Kidney tubule cell (primary cell): ENCODE results near the gene MAN1C1.

Experiments
- DNase-seq: peaks from one replicate; pipeline ENCODE4 v3.0.0-alpha.2; 2018; ENCODE audit warnings: low spot score

Gene MAN1C1

DNA sequence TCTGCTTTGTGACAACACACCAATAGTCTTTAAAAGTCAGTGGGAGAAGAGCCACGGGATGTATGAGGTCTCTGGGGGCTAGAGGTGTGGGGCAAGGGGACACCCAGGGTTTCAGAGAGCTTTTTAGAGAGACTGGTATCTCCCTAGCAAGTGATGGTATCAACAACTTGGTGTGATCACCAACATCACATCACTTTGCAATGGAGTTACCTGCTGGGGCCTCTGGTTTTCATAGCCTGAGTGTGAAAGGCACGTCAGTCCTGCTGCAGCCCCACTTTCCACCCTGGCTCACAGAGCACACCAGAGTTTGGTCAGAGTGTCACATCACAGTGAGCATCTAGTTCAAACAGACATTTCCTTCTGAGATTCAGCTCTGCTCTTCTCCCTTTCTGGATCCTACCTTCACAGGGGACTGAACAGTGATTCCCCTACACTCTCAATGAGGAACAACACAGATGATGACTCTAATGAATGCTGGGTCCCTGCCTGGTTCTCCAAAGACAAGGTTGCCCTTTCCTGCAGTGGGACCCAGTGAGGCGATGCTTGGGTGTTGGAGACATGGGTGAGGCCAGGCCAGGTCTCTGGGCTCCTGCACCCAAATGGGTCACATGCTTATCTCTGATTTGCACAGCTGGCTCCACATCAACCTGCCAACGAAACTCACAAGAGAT is 2.0 kb upstream of the MAN1C1 start:
- DNase-seq = no peak

DNA sequence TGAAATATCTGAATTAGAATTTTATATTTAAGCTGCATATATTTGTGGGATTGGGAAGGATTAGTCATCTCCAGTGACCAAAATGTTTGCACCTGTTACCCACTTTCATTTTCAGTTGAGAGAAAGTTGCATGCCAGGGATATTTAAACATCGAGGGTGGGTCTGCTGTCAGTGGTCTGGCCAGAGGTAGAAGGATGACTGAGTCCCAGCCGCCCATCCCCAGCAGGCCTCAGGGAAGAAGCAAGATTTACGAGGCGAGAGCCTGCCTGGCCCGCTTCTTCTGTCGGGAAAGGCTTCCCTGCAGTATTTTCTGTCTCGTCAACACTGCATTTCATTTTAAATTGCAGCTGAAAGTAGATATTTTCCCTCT is 1.4 kb upstream of the MAN1C1 start:
- DNase-seq = no peak

DNA sequence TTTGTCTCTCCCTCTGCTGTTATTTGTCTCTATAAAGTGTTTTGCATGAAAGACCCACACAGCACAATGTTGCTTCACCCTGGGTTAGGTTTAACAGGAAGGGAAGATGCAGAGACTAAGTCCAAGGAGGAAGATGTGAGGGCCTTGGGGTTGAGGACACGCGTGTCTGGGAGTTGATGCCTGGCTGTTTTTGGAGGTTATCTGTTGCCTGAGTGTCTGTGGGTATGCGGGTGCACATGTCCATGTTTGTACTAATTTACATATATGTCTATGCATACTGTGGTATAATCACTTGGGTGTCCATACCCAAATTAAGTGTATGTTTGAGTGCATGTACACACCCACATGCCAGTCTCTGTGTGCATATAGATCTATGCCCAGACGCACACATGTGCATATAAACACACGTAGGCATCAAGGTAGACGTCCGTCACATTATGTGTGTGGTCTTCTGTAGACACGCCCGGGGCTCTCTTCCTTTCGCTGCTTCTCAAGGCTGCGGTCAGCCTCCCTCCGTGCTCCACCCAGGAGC is 962 bp upstream of the MAN1C1 start:
- DNase-seq = no peak

DNA sequence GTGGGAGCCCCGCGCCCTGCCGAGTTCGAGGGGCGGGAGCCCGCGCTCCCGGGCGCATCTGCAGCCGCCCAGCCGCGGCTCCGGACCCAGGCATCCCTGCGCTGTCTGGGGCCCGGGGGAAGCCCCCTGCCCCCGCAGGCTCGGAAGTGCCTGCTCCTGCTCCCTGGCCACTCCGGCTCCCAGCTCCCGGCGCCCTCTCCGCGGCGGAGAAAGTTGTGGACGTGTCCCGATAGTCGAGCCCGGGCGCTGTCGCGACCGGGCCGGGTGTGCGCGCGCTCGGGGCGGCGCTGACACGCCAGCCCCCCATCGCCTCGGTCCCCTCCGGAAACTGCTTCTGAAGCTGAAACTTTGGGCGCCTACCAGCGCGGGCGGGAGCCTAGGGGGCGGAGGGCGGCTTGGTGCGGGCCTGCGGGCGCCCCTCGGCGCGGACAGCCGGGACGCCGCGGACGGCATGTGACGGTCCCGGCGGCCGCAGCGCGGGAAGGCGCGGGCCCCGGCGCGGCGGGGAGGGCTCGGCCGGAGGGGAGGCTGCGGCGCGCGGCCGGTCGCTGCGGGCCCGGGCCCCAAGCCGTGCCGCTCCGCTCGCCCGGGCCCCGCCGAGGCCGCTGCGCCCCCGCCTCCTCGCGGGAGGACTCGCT is 515 bp downstream of the MAN1C1 start:
- no peak for DNase-seq

DNA sequence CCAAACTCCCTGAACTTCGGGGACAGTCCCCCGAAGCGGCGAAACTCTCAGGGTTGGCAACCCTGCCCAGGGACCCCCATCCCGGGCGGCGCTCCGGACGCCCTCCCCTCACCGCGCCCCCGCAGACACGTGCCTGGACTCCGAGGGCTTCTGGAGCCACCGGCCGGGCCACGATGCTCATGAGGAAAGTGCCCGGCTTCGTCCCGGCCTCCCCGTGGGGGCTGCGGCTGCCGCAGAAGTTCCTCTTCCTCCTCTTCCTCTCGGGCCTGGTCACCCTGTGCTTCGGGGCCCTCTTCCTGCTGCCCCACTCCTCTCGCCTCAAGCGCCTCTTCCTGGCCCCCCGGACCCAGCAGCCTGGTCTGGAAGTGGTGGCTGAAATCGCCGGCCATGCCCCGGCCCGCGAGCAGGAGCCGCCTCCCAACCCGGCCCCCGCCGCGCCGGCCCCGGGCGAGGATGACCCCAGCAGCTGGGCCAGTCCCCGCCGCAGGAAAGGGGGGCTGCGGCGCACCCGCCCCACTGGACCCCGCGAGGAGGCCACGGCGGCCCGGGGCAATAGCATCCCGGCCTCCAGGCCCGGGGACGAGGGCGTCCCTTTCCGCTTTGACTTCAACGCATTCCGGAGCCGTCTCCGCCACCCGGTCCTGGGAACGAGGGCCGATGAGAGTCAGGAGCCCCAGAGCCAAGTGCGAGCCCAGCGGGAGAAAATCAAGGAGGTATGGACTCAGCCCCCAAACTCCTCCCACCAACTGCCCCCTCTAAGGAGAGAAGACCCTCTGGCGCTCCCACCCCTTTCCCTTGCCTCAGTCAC is 1.2 kb downstream of the MAN1C1 start:
- DNase-seq = no peak

DNA sequence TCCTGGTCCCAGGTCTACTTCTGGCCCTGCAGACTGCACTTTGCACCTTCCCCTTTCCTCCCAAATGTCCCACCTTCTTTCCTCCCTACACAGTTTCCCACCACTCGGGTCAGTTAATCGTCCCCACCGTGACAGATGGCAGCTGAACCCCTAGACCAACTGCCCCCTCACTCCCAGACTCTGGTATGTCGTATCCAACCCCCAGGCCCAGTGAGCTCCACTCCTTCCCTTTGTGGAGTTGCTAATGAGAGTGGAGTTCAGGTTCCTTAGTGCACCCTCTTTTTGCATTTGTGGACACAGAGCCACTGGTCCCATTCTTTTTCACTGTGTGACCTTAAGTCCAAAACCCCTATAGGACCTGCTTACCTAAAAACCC is 1.8 kb downstream of the MAN1C1 start:
- DNase-seq = no peak

DNA sequence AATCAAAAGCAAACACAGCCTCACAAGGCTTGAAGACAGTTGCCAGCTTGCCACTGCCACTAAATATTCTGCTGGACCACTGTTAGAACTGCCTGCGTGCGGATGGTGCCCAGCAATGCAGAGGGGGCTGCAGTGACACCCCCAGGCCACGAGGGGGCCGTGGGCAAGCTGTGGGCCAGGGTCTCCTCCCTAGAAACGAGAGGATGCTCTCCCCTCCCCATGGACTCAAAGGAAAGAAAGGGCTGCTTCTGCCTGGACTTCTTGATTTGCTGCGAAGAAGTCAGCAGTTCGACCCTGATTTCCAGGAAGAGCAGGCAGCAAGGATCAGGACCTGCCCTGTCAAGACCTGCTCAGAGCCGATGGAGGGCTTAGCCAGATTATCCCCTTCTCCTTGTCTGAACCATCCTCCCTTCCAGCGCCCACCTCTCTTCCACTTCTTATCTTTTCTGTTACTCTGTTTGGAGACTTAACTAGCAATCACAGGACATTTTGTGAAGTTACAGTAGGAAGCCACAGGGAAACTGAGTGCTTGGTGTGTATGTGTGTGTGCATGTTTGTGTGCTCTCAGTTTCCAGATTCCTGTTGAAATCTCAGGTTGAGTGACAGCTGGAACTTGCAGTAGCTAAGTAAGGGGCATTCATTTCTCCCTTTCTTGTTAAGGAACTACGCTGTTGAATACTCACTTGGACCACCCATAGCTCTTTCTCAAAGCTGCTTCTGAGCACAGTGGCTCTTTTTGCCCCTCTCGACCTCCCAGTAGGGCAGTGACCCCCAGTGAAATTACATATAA is 2.7 kb downstream of the MAN1C1 start:
- DNase-seq = peak; percentile 10

DNA sequence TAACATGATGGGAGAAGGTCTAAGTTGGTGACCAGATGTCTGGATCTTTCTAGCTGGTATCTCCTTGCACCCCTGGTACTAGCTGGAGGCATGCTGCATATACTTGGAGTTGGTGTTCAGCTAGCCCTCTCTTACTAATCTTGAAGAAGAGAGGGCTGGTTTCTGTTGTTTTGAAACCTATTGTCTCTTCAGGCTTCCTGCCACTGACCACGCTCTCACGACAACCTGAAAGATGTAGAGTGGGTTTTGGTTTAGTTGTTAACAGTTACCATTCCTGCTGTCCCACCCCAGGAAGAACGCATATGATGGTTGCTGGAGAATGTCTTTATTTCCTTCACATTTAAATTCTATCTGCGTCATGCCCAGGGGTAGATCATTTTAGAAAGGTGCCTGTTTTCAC is 3.6 kb downstream of the MAN1C1 start:
- no peak for DNase-seq

DNA sequence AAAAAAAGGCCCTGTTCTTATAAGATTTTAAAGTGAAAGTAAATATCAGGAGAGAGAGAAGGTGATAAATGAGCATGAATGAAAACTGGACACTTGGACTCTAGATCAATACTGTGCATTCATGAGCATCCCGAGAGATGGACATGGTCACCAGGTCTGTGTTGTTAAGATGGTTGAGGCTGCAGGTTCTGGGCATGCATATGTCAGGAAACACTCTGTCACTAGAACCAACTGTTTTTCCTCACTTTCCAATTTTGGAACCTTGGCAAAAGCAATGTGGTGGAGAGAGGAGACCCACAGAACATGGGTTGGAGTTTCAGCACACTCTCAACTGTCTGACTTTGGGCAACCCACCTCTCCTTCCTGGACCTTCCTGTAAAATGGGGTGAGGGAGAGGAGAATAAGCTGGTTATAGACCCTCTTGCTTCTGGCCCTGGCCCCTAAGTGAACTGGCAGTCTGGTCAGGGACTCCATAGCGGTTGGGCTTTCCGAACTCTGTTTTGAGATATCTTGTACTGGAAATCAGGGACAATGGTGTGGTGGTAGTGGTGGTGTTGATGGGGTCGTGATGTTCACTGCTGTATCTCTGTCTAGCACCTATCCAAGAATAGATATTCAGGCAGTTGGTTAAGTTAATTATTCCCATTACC is 4.2 kb downstream of the MAN1C1 start:
- no peak for DNase-seq

DNA sequence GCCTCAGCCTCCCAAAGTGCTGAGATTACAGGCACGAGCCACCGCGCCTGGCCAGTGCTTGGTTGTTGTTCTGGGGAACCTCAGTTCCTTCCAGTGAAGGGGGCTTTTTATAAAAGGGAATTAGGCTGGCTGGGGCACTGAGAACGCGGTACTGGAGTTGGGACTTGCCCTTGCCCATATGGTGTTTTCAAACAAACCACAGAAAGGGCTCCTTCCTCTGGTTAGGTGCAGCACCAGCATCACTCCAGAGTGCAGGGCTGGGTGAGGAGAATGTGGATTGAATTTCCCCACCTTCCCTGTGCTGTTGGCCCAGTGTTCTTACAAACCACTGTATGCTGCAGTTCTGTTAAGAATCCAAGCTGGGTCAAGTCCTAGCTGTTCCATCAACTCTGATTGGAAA is 5.3 kb downstream of the MAN1C1 start:
- DNase-seq = no peak

DNA sequence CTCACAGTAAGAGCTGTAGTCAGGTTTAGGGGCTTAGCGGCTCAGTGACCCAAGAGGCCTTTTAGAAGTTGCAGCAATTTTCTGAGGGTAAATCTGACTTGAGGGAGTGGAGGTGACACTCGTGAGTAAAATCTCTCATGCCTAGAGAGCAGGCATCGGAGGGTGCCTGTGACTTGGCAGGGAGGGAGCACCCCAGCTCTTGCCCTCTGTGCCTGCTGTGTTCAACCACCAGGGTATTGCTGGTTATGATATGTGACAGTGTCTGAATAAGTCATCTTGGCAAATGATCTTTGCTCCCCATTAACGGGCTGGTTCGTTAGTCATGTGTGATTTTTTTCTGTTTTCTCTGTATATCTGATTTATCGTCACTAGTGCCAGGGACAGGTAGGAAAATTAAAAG is 5.9 kb downstream of the MAN1C1 start:
- no peak for DNase-seq

DNA sequence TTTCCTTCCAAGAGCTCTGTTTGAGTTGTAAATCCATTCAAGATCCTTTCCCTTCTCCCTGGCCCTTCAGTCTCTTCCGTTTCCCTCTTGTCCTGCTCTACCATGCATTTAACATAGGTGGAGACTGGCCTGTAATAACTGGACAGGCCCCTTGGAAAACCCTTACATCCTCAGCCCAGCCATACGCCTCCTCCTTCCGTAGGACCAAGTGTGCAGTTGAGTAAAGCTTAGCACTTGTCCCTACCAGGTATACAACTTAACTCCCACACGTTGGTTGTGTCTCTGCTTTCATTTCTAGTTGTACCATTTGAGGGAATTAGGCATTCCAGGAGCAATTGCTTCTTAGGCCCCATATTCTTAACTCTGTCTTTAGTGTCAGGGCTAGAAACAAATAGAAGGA is 6.4 kb downstream of the MAN1C1 start:
- no peak for DNase-seq

DNA sequence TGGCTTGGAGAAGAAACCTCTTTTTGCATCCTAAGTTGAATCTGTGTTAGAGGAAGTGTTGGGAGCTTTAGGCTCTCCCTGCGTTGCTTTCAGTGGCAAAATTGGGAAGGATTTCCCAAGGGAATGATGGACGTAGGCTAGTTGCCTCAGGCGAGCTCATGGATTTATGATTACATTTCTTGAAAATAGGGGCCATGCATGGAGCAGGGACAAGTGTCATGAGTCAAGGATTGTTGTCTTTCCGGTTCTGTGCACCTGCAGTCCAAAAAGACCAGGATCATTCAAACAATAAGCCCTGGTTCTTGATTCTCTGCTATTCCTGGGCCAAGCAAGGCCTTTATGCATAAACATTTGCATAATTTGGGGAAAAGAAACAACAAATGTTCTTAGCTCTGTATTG is 7.1 kb downstream of the MAN1C1 start:
- no peak for DNase-seq

DNA sequence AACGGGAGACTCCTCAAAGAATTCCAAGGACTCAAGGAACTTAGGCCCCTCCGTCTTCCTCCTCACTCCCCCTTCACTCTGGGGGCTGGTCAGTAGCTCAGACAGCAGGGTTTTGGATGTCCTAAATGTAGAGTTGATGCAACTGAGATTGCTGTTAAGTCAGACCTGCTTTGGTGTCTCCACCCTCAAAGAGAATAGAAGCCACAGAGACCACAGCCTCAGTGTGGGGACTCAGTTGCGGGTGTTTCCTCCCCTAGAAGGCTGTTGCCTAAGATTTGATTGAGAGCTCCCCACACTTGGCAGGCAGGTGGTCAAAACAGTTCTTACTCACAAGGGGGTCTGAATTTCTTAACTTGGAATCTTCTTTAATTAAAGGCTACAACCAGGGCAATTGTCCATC is 7.6 kb downstream of the MAN1C1 start:
- no peak for DNase-seq

DNA sequence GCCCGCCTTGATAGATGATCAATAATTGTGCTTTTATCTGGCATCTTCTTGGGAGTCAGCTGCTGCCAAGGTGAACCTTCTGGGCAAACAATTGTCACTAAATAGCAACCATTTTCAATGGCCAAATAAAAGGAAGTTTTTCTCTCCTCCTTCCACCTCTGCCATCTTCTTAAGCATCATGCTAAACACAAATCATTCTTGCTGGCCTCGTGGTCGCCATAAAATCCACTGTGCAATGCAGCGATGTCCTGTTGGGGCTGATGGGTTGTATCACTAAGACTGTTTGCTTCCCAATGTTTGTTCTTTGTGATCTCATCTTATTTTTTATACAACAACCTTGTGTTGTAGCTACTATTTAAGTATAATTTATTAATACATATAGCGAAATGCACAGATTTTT is 8.0 kb downstream of the MAN1C1 start:
- DNase-seq = no peak

DNA sequence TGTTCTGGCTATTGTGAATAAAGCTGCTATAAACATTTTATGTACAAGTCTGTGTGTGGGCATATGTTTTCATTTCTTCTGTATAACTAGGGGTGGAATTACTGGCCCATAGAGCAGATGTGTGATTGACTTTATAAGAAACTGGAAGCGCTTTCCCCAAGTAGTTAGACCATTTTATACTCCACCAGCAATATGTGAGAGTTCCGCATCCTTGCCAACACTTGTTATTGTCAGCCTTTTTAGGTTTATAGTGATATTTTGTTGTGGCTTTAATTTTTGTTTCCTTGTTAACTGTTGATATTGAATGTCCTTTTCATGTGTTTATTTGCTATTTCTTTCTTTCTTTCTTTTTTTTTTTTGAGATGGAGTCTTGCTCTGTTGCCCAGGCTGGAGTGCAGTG is 9.4 kb downstream of the MAN1C1 start:
- no peak for DNase-seq

DNA sequence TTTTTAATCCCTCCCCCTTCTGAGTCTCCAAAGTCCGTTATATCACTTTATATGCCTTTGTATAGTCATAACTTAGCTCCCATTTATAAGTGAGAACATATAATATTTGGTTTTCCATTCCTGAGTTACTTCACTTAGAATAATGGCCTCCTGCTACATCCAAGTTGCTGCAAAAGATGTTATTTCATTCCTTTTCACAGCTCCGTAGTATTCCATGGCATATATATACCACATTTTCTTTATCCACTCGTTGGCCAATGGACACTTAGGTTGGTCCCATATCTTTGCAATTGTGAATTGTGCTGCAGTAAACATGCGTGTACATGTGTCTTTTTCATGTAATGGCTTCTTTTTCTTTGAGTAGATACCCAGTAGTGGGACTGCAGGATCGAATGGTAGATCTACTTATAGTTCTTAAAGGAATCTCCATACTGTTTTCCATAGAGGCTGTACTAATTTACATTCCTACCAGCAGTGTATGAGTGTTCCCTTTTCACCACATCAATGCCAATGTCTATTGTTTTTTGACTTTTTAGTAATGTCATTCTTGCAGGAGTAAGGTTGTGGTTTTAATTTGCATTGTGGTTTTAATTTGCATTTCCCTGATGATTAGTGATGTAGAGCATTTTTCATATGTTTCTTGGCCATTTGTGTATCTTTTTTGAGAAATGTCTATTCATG is 12.3 kb downstream of the MAN1C1 start:
- DNase-seq = no peak

DNA sequence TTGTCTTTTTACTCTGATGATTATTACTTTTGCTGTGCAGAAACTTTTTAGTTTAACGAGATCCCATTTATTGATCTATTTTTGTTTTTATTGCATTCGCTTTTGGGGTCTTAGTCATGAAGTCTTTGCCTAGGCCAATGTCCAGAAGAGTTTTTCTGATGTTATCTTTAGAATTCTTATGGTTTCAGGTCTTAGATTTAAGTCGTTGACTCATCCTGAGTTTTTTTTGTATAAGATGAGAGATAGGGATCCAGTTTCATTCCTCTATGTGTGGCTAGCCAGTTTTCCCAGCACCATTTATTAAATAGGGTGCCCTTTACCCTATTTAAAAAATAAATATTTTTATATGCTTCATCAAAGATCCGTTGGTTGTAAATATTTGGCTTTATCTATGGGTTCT is 13.2 kb downstream of the MAN1C1 start:
- no peak for DNase-seq

DNA sequence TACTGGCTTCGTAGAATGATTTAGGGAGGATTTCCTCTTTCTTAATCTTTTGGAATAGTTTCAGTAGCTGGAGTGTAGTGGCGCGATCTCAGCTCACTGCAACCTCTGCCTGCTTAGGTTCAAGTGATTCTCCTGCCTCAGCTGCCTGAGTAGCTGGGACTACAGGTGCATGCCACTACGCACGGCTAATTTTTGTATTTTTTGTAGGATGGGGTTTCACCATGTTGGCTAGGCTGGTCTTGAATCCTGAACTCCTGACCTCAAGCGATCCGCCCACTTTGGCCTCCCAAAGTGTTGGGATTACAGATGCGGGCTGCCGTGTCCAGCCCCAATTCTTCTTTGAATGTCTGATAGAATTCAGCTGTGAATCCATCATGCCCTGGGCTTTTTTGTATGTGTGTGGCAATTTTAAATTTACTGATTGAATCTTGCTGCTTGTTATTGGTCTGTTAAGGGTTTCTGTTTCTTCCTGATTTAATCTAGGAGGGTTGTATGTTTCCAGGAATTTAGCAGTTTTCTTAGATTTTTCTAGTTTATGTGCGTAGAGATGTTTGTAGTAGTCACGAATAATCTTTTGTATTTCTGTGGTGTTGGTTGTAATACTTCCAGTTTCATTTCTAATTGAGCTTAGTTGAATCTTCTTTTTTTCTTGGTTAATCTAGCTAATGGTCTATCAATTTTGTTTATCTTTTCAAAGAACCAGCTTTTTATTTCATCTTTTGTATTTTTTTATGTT is 15.3 kb downstream of the MAN1C1 start:
- no peak for DNase-seq

DNA sequence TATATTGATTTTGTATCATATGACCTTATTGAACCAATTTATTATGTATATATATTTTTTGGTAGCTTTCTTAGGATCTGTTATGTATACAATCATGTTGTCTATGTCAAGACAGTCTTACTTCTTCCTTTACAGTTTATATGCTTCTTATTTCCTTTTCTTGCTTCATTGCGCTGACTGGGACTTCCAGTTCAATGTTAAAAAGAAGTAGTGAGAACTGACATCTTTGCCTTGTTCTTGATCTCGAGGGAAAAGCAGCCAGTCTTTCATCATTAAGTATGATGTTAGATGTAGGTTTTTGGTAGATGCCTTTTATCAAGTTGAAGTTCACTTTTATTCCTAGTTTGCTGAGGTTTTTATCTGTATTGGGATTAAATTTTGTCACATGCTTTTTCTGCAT is 17.5 kb downstream of the MAN1C1 start:
- no peak for DNase-seq

DNA sequence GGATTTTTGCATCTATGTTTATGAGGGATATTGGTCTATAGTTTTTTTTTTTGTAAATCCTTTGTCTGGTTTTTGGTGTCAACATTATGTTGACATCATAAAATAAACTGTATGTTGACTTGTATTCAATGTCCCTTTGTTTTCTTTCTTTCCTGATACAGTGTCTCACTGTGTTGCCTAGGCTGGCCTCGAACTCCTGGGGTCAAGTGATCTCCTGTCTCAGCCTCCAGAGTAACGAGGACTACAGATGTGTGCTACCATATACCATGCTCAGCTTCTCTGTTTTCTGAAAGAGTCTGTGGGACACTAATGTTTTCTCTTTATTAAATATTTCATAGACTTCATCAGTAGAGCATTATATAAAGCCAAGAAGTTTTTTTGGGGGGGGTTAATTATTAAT is 18.3 kb downstream of the MAN1C1 start:
- no peak for DNase-seq
